ENCODE data around the gene GATA2.

DNA sequence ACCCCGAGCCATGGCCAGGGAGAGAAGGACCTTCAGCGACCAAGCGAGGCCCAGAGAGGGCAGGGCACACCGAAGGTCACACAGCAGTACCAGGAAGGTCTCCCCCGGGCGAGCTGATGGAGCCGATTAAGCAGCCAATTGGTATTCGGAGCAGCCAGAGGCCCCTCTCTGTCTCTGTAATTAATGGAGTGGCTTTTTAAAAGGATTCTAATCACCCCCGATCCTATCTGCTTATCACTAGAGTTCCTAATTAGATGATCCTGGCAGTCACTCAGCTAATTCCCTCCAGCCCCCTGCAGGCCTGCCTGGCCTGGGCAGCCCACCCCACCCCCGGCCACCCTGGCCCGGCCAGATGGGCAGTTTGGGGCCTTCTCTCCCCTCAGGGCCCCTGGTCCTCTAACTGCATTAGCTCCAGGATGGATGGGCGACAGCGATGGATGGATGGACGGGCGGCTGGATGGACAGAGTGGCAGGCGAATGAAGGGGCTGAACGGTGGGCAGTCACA, 24.7 kb downstream of the GATA2 start:
- TF ChIP-seq GATA3 (IDR thresholded peaks at IDR 0.05; ENCODE audit: low read depth, low read length): peak; percentile 99
- TF ChIP-seq GATA2 (IDR thresholded peaks at IDR 0.05; ENCODE audit: low read depth, low read length): peak; percentile 100
